Ascending aorta (tissue), 2 donors: ENCODE measurements around the gene DUSP19. TPM values are rescaled to one million over a fixed set of nuclear protein-coding genes. Genes with fewer than 3 reads are reported as not detected.

Experiments
- DNase-seq, 2 donors: peaks; one replicate each; pipeline ENCODE4 v3.0.0-alpha.2; 2019; ENCODE audit warnings: low spot score in 2 of 2
- H3K27ac ChIP-seq, 2 donors: fragments of 200-600 bp; sonication (generic); one replicate each; pipeline ENCODE4 v1.5.1; 2016 to 2017; ENCODE audit warnings: mild to moderate bottlenecking in 1 of 2
- H3K27me3 ChIP-seq: fragments of 200-600 bp; sonication (generic); one replicate; pipeline ENCODE4 v1.5.1; 2017
- H3K36me3 ChIP-seq, 2 donors: fragments of 200-600 bp; sonication (generic); one replicate each; pipeline ENCODE4 v1.5.1; 2016
- H3K4me1 ChIP-seq, 2 donors: fragments of 200-600 bp; sonication (generic); one replicate each; pipeline ENCODE4 v1.5.1; 2016 to 2017; ENCODE audit warnings: mild to moderate bottlenecking in 1 of 2
- H3K4me3 ChIP-seq, 2 donors: fragments of 200-600 bp; sonication (generic); one replicate each; pipeline ENCODE4 v1.5.1; 2016 to 2017; ENCODE audit warnings: mild to moderate bottlenecking in 1 of 2
- H3K9me3 ChIP-seq, 2 donors: fragments of 200-600 bp; sonication (generic); one replicate each; pipeline ENCODE4 v1.5.1; 2016
- CTCF ChIP-seq, 3 experiments: fragments of 200-600 bp in 2 of 3; fragments of 450-650 bp in 1 of 3; sonication (generic) in 2 of 3; IDR thresholded peaks; one replicate each; pipeline ENCODE4 v1.5.1; 2016 to 2019; ENCODE audit warnings: antibody characterized with exemption in 3 of 3, mild to moderate bottlenecking in 1 of 3, moderate library complexity in 1 of 3
- intact Hi-C: fragments of 100-400 bp; cut with DNase I; formaldehyde crosslinking; loops from one replicate; pipeline ENCODE4 v1.15.1; 2023
- total RNA-seq: library from RNA; depleted of rRNA; stranded (reverse); fragments of >200 nt; gene quantifications from one replicate; pipeline ENCODE4 v1.1.0, GENCODE V29; 2016

Gene DUSP19
- total RNA-seq, 1 donor from 2014 or later, result 1.3 TPM

GRCh38 chr2:183088061-183088460, 9.5 kb downstream of the DUSP19 start:
- no peaks in the 10 kb centered on the region for H3K9me3 ChIP-seq
- H3K27ac ChIP-seq, result no peak overlapping the region
- intact Hi-C loops, result no loop called here
- H3K4me1 ChIP-seq, result no peaks in the 10 kb centered on the region
- no peak for TF ChIP-seq CTCF (IDR thresholded peaks at IDR 0.05)
- no peak overlapping the region for H3K4me3 ChIP-seq
- H3K36me3 ChIP-seq, result no peaks in the 10 kb centered on the region
- no peak for DNase-seq
- H3K27me3 ChIP-seq, result no peaks in the 10 kb centered on the region

GRCh38 chr2:183089192-183089851, 10.8 kb downstream of the DUSP19 start:
- no peaks in the 10 kb centered on the region for H3K9me3 ChIP-seq
- no peaks in the 10 kb centered on the region for H3K27me3 ChIP-seq
- intact Hi-C loops, result no loop called here
- H3K4me3 ChIP-seq, result peak overlapping the region in 1 of 2 donors; percentile 24
- no peaks in the 10 kb centered on the region for H3K36me3 ChIP-seq
- DNase-seq, result no peak
- peak overlapping the region in 1 of 2 donors; percentile 56 for H3K27ac ChIP-seq
- H3K4me1 ChIP-seq, result peaks cover 0 to 5% of the 10 kb centered on the region in 2 donors
- TF ChIP-seq CTCF (IDR thresholded peaks at IDR 0.05), result no peak

- no peak for DNase-seq
- H3K4me3 ChIP-seq, result peak overlapping the region in 1 of 2 donors; percentile 43
- intact Hi-C loops, result no loop called here
- no peak for TF ChIP-seq CTCF (IDR thresholded peaks at IDR 0.05)
- H3K27me3 ChIP-seq, result no peaks in the 10 kb centered on the region
- no peaks in the 10 kb centered on the region for H3K9me3 ChIP-seq
- H3K4me1 ChIP-seq, result peaks cover 0 to 10% of the 10 kb centered on the region in 2 donors
- H3K27ac ChIP-seq, result peak overlapping the region; percentile 32 to 47
- no peaks in the 10 kb centered on the region for H3K36me3 ChIP-seq
Observed at GRCh38 chr2:183091318-183091953, 12.9 kb downstream of the DUSP19 start.

GRCh38 chr2:183091954-183092345, 13.4 kb downstream of the DUSP19 start:
- no peak for TF ChIP-seq CTCF (IDR thresholded peaks at IDR 0.05)
- no peaks in the 10 kb centered on the region for H3K9me3 ChIP-seq
- no peak overlapping the region for H3K27ac ChIP-seq
- no peak overlapping the region for H3K4me3 ChIP-seq
- peaks cover 0 to 1% of the 10 kb centered on the region in 2 donors for H3K36me3 ChIP-seq
- DNase-seq, result no peak
- peaks cover 0 to 10% of the 10 kb centered on the region in 2 donors for H3K4me1 ChIP-seq
- intact Hi-C loops, result no loop called here
- no peaks in the 10 kb centered on the region for H3K27me3 ChIP-seq

GRCh38 chr2:183093857-183094657, 15.5 kb downstream of the DUSP19 start:
- intact Hi-C loops, result no loop called here
- peaks cover 0 to 10% of the 10 kb centered on the region in 2 donors for H3K4me1 ChIP-seq

More at GRCh38 chr2:183093857-183094657, 15.5 kb downstream of the DUSP19 start:
- TF ChIP-seq CTCF (IDR thresholded peaks at IDR 0.05), result peak in 1 of 3 experiments; percentile 17
- Histone ChIP-seq H3K9me3 (no peaks in the 10 kb centered on the region), H3K4me3 (no peak overlapping the region), H3K27ac (no peak overlapping the region), H3K36me3 (peaks cover 0 to 5% of the 10 kb centered on the region in 2 donors), H3K27me3 (no peaks in the 10 kb centered on the region)
- no peak for DNase-seq
